Transverse colon (tissue), 4 donors: ENCODE measurements around the gene GSTA4. TPM values are rescaled to one million over a fixed set of nuclear protein-coding genes. Genes with fewer than 3 reads are reported as not detected.
"Not testable (repeated sequence)": the region's sequence is repeated elsewhere in the genome, so short reads cannot be mapped to it uniquely, and the experiment has no call there.

Source experiments
- DNase-seq: peaks from one replicate; pipeline ENCODE4 v3.0.0-alpha.2; 2019
- H3K27ac ChIP-seq, 4 donors: fragments of 200-600 bp; sonication (generic); 2 replicates each; pipeline ENCODE4 v1.5.1; 2016 to 2018; ENCODE audit warnings: inconsistent platforms in 4 of 4
- H3K27me3 ChIP-seq: fragments of 200-600 bp; sonication (generic); 2 replicates; pipeline ENCODE4 v1.5.1; 2017; ENCODE audit warnings: inconsistent platforms
- H3K36me3 ChIP-seq, 4 donors: fragments of 200-600 bp; sonication (generic); 2 replicates each; pipeline ENCODE4 v1.5.1; 2017 to 2019; ENCODE audit warnings: inconsistent platforms in 4 of 4
- H3K4me1 ChIP-seq, 4 donors: fragments of 200-600 bp; sonication (generic); 2 replicates each; pipeline ENCODE4 v1.5.1; 2017 to 2020; ENCODE audit warnings: inconsistent platforms in 4 of 4
- H3K4me3 ChIP-seq, 4 donors: fragments of 200-600 bp; sonication (generic); 1 replicate in 1 of 4; 2 replicates in 3 of 4; pipeline versions ENCODE4 v1.5.1 to v1.6.1; 2017 to 2019; ENCODE audit warnings: inconsistent platforms in 4 of 4
- H3K9me3 ChIP-seq, 2 donors: fragments of 200-600 bp; sonication (generic); 2 replicates each; pipeline ENCODE4 v1.5.1; 2017 to 2019; ENCODE audit warnings: inconsistent platforms in 2 of 2
- EP300 ChIP-seq: sonication (generic); formaldehyde crosslinking; IDR thresholded peaks from one replicate; pipeline ENCODE4 v1.6.1; 2017; ENCODE audit warnings: antibody characterized with exemption, low read depth
- POLR2A ChIP-seq: fragments of 450-650 bp; IDR thresholded peaks from one replicate; pipeline ENCODE4 v1.6.1; 2016; ENCODE audit warnings: antibody characterized with exemption, mild to moderate bottlenecking, moderate library complexity
- POLR2AphosphoS5 ChIP-seq, 3 donors: sonication (generic); formaldehyde crosslinking; IDR thresholded peaks; one replicate each; pipeline ENCODE4 v1.6.1; 2016; ENCODE audit warnings: antibody characterized with exemption in 3 of 3
- WGBS, 2 donors: methylation state at CpG; one replicate each; pipeline ENCODE4 v1.1.5; 2018; ENCODE audit warnings: low coverage in 1 of 2; 5-methylcytosine and 5-hydroxymethylcytosine counted together
- in situ Hi-C, 4 donors: fragments of 200-750 bp; cut with MboI; loops; one replicate each; pipeline versions ENCODE4 v1.15.0 to v1.15.1; 2017; ENCODE audit warnings: low sequenced_read_pairs in 3 of 4, low pct_ligation_motif_present in 1 of 4, low pct_unique_long_range_greater_than_20kb in 1 of 4
- intact Hi-C: fragments of 100-400 bp; cut with DNase I; formaldehyde crosslinking; loops from one replicate; pipeline ENCODE4 v1.15.1; 2023; ENCODE audit warnings: low total_unique reads
- total RNA-seq, 4 donors: library from RNA; depleted of rRNA; stranded (reverse); fragments of >200 nt; gene quantifications; one replicate each; pipeline ENCODE4 v1.1.0, GENCODE V29; 2016
- TF ChIP-seq, protein P1 (sequence below), 5 experiments: fragments of 200-600 bp in 3 of 5; fragments of 450-650 bp in 2 of 5; sonication (generic) in 3 of 5; IDR thresholded peaks; 1 replicate in 2 of 5; 2 replicates in 3 of 5; pipeline ENCODE4 v1.5.1; 2016 to 2017; ENCODE audit warnings: antibody characterized with exemption in 5 of 5, inconsistent platforms in 3 of 5, mild to moderate bottlenecking in 2 of 5, moderate library complexity in 1 of 5

GSTA4 gene
- total RNA-seq, 4 donors from 2014 or later, result 1.5 to 47.4 (median 11.2) TPM

GRCh38 chr6:52958546-52959255 is 36.4 kb downstream of the GSTA4 start:
- 0 to 72% methylated on average over 1 to 8 of the region's 8 CpGs for WGBS, 2 donors
- H3K27ac ChIP-seq, result no peak overlapping the region
- intact Hi-C loops (no loop called here), in situ Hi-C loops (no loop called here)
- H3K4me1 ChIP-seq, result peaks cover 0 to 3% (median 0%) of the 10 kb centered on the region in 4 donors
- DNase-seq, result no peak
- H3K36me3 ChIP-seq, result no peaks in the 10 kb centered on the region
- H3K9me3 ChIP-seq, result no peaks in the 10 kb centered on the region
- H3K4me3 ChIP-seq, result no peak overlapping the region
- no peak for TF ChIP-seq POLR2A
- TF ChIP-seq, protein P1, sequence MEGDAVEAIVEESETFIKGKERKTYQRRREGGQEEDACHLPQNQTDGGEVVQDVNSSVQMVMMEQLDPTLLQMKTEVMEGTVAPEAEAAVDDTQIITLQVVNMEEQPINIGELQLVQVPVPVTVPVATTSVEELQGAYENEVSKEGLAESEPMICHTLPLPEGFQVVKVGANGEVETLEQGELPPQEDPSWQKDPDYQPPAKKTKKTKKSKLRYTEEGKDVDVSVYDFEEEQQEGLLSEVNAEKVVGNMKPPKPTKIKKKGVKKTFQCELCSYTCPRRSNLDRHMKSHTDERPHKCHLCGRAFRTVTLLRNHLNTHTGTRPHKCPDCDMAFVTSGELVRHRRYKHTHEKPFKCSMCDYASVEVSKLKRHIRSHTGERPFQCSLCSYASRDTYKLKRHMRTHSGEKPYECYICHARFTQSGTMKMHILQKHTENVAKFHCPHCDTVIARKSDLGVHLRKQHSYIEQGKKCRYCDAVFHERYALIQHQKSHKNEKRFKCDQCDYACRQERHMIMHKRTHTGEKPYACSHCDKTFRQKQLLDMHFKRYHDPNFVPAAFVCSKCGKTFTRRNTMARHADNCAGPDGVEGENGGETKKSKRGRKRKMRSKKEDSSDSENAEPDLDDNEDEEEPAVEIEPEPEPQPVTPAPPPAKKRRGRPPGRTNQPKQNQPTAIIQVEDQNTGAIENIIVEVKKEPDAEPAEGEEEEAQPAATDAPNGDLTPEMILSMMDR (IDR thresholded peaks at IDR 0.05), result no peak
- TF ChIP-seq EP300, result no peak
- no peak for TF ChIP-seq POLR2AphosphoS5 (IDR thresholded peaks at IDR 0.05)
- H3K27me3 ChIP-seq, result no peaks in the 10 kb centered on the region

DNA sequence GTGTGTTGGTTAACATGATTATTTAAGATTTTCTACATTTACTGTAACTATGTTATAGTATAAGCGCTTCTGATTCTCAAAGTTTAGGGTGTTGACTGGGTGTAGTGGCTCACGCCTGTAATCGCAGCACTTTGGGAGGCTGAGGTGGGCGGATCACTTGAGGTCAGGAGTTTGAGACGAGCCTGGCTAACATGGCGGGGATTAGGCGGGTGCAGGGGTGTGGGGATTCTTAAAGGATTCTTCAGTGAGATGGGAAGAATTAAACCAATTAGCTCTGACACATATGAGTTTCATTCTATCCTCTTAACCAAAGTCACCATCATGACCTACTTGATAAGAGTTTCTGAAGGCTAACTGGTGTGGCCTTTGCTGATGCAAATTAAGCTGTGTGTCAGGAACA is 39.2 kb downstream of the GSTA4 start:
- intact Hi-C loops (no loop called here), in situ Hi-C loops (no loop called here)
- H3K9me3 ChIP-seq, result no peaks in the 10 kb centered on the region
- TF ChIP-seq, protein P1 (IDR thresholded peaks at IDR 0.05), result no peak
- no peaks in the 10 kb centered on the region for H3K4me1 ChIP-seq
- DNase-seq, result no peak
- H3K27ac ChIP-seq, result no peak overlapping the region
- 82 to 83% methylated on average over 7 of the region's 7 CpGs for WGBS, 2 donors
- no peak overlapping the region for H3K4me3 ChIP-seq
- H3K36me3 ChIP-seq, result no peaks in the 10 kb centered on the region
- no peaks in the 10 kb centered on the region for H3K27me3 ChIP-seq

GRCh38 chr6:52953911-52954839 is 40.9 kb downstream of the GSTA4 start:
- intact Hi-C loops (no loop called here), in situ Hi-C loops (no loop called here)
- Histone ChIP-seq H3K4me1 (no peaks in the 10 kb centered on the region), H3K27ac (no peak overlapping the region), H3K27me3 (no peaks in the 10 kb centered on the region), H3K36me3 (no peaks in the 10 kb centered on the region), H3K9me3 (no peaks in the 10 kb centered on the region), H3K4me3 (no peak overlapping the region)
- 61 to 87% methylated on average over 4 to 6 of the region's 6 CpGs for WGBS, 2 donors
- DNase-seq, result no peak
- TF ChIP-seq EP300 (no peak), POLR2AphosphoS5 (IDR thresholded peaks at IDR 0.05) (no peak), POLR2A (no peak)
- TF ChIP-seq, protein P1 (IDR thresholded peaks at IDR 0.05), result no peak

DNA sequence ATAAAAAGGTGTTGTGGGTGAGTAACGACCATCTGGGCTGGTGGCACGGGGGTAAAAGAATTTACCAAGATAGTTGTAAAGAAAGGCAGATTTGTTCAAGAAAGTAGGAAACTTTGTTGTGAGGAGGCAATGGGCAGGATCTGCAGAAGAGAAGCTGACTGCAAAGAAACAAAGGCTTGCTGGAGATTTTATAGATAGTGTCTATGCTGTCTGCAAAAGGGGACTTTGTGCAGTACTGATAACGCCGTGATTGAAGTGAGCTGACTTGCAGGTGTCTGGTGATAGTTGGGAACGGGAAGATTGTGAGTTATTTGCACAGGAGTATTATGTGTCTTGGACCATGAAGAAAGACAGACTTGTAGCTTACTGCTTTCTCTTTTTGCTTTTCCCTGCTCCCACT is 48.8 kb downstream of the GSTA4 start:
- DNase-seq, result no peak
- Histone ChIP-seq H3K4me1 (peaks cover 0 to 6% (median 0%) of the 10 kb centered on the region in 4 donors), H3K9me3 (no peaks in the 10 kb centered on the region), H3K27me3 (no peaks in the 10 kb centered on the region), H3K27ac (no peak overlapping the region), H3K36me3 (no peaks in the 10 kb centered on the region), H3K4me3 (no peak overlapping the region)
- in situ Hi-C loops, result no loop called here
- TF ChIP-seq, protein P1 (IDR thresholded peaks at IDR 0.05), result no peak
- no peak for TF ChIP-seq POLR2A
- TF ChIP-seq EP300, result no peak
- TF ChIP-seq POLR2AphosphoS5 (IDR thresholded peaks at IDR 0.05), result no peak
- WGBS, 2 donors, result 10 to 22% methylated on average over 5 of the region's 5 CpGs
- intact Hi-C loops, result no loop called here

DNA sequence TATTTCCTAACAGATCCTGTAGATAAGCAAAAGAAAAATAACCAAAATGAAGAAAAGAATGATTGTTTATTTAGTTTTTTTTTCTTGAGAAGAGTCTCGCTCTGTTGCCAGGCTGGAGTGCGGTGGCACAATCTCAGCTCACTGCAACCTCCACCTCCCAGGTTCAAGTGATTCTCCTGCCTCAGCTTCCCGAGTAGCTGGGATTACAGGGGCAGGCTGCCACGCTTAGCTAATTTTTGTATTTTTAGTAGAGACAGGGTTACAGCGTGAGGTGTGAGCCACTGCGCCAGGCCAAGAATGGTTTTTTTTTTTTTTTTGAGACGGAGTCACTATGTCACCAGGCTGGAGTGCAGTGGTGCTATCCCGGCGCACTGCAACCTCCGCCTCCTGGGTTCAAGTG is 52.3 kb downstream of the GSTA4 start:
- H3K27me3 ChIP-seq, H3K27ac ChIP-seq, intact Hi-C loops, H3K4me1 ChIP-seq, H3K9me3 ChIP-seq, DNase-seq, in situ Hi-C loops, H3K36me3 ChIP-seq, H3K4me3 ChIP-seq: not testable (repeated sequence)
- WGBS, 2 donors, result 93 to 94% methylated on average over 7 to 10 of the region's 10 CpGs
